HG03457 (cell line): ENCODE measurements around the gene FRMD8.

Source experiments
- ATAC-seq: cut with Tn5 transposase; IDR thresholded peaks from one replicate; pipeline ENCODE4 v1.9.1; 2021; ENCODE audit warnings: moderate number of reproducible peaks; ENCODE audit not compliant: unreplicated experiment

The FRMD8 gene

GRCh38 chr11:65373839-65374580, 12.4 kb upstream of the FRMD8 start:
- no peak for ATAC-seq

- ATAC-seq: no peak
Observed at GRCh38 chr11:65375012-65375411, 11.4 kb upstream of the FRMD8 start.

GRCh38 chr11:65376138-65376713, 10.2 kb upstream of the FRMD8 start:
- ATAC-seq: no peak

GRCh38 chr11:65377036-65377435, 9.4 kb upstream of the FRMD8 start:
- ATAC-seq: no peak

GRCh38 chr11:65377777-65378176, 8.7 kb upstream of the FRMD8 start:
- no peak for ATAC-seq

GRCh38 chr11:65378208-65378927, 8.1 kb upstream of the FRMD8 start:
- ATAC-seq: no peak

- ATAC-seq: no peak
Observed at GRCh38 chr11:65378928-65379638, 7.4 kb upstream of the FRMD8 start.

GRCh38 chr11:65379698-65380459, 6.6 kb upstream of the FRMD8 start:
- ATAC-seq: no peak

GRCh38 chr11:65380460-65381119, 5.8 kb upstream of the FRMD8 start:
- no peak for ATAC-seq

GRCh38 chr11:65381716-65382032, 4.8 kb upstream of the FRMD8 start:
- ATAC-seq: peak; percentile 2

GRCh38 chr11:65382033-65382803, 4.2 kb upstream of the FRMD8 start, which contains the start of gene SLC25A45:
SLC25A45 (minus strand) TSS chr11:65382646; CDS start chr11:65381951, 695 bp downstream.
- peak; percentile 42 for ATAC-seq

GRCh38 chr11:65382804-65383368, 3.6 kb upstream of the FRMD8 start:
- ATAC-seq: no peak

- no peak for ATAC-seq
Observed at GRCh38 chr11:65383778-65384177, 2.7 kb upstream of the FRMD8 start.

- ATAC-seq: no peak
Observed at GRCh38 chr11:65384301-65384889, 2.0 kb upstream of the FRMD8 start.

- ATAC-seq: no peak
Observed at GRCh38 chr11:65388731-65389130, 2.3 kb downstream of the FRMD8 start.

GRCh38 chr11:65389294-65389980, 3.0 kb downstream of the FRMD8 start:
- no peak for ATAC-seq

GRCh38 chr11:65390099-65390941, 3.9 kb downstream of the FRMD8 start:
- ATAC-seq: no peak
